Upper lobe of right lung (tissue), 1 donor: ENCODE results near the gene PRSS27. TPM values are rescaled to one million over a fixed set of nuclear protein-coding genes. Genes with fewer than 3 reads are reported as not detected.

Source experiments
- ATAC-seq: fragments of 200-7000 bp; cut with Tn5 transposase; one replicate; pipeline ENCODE4 v1.9.1; 2020; ENCODE audit warnings: mild to moderate bottlenecking, moderate library complexity
- DNase-seq: peaks from one replicate; pipeline ENCODE4 v3.0.0-alpha.2; 2020
- H3K27ac ChIP-seq: fragments of 200-600 bp; one replicate; pipeline ENCODE4 v1.8.0; 2022
- H3K27me3 ChIP-seq: fragments of 200-600 bp; one replicate; pipeline ENCODE4 v1.8.0; 2022; ENCODE audit warnings: mild to moderate bottlenecking
- H3K36me3 ChIP-seq: fragments of 200-600 bp; one replicate; pipeline ENCODE4 v1.8.0; 2022
- H3K4me1 ChIP-seq: fragments of 200-600 bp; one replicate; pipeline ENCODE4 v1.8.0; 2022
- H3K4me3 ChIP-seq: fragments of 200-600 bp; one replicate; pipeline ENCODE4 v1.8.0; 2022; ENCODE audit warnings: mild to moderate bottlenecking
- H3K9me3 ChIP-seq: fragments of 200-600 bp; one replicate; pipeline ENCODE4 v1.8.0; 2022
- CTCF ChIP-seq: fragments of 200-600 bp; IDR thresholded peaks from one replicate; pipeline ENCODE4 v1.8.0; 2022; ENCODE audit warnings: antibody characterized with exemption
- intact Hi-C: fragments of 100-400 bp; cut with DNase I; formaldehyde crosslinking; loops from one replicate; pipeline ENCODE4 v1.11.0; 2022
- total RNA-seq: library from RNA; stranded (reverse); fragmentation: NEBNext Ultra II Directional; extraction: Animal tissue kit (Norgen Biotek cat#: 25700); gene quantifications from one replicate; pipeline ENCODE4 v1.2.1, GENCODE V29; 2021
- donor health status: DM: no; HTN: yes; CAD: no; lungs with severe emphysema.

The PRSS27 gene
- total RNA-seq, 1 donor from 2014 or later: 0.81 TPM

- ATAC-seq (no peak), DNase-seq (no peak)
- intact Hi-C loops: no loop called here
- Histone ChIP-seq H3K27ac (no peak overlapping the region), H3K4me3 (no peak overlapping the region), H3K4me1 (no peaks in the 10 kb centered on the region), H3K36me3 (peaks cover 64% of the 10 kb centered on the region), H3K27me3 (no peaks in the 10 kb centered on the region), H3K9me3 (no peaks in the 10 kb centered on the region)
- TF ChIP-seq CTCF: no peak
Observed at GRCh38 chr16:2706085-2706484, 13.9 kb downstream of the PRSS27 start.

- DNase-seq (no peak), ATAC-seq (no peak)
- H3K4me1 ChIP-seq: no peaks in the 10 kb centered on the region
- H3K27ac ChIP-seq: no peak overlapping the region
- no peak for TF ChIP-seq CTCF
- H3K36me3 ChIP-seq: peaks cover 71% of the 10 kb centered on the region
- no peak overlapping the region for H3K4me3 ChIP-seq
- no peaks in the 10 kb centered on the region for H3K27me3 ChIP-seq
- no peaks in the 10 kb centered on the region for H3K9me3 ChIP-seq
- intact Hi-C loops: no loop called here
Observed at GRCh38 chr16:2705351-2705750, 14.7 kb downstream of the PRSS27 start.

DNA sequence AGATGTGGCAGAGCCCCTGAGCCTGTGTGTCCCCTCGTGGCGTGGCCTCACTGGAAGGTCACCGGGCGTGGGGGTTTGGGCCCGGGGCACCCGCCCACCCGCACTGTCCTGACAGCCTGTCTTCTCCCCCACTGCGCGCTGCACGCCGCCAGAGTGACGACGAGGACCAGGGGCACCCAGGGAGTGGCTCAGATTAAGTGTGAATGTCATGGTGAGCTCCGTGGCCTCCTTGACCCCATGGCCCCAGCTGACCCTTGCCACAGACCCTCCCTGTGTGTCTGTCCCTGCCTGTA lies 15.1 kb downstream of the PRSS27 start:
- H3K27ac ChIP-seq: no peak overlapping the region
- H3K4me1 ChIP-seq: no peaks in the 10 kb centered on the region
- H3K9me3 ChIP-seq: no peaks in the 10 kb centered on the region
- ATAC-seq: no peak
- H3K36me3 ChIP-seq: peaks cover 74% of the 10 kb centered on the region
- H3K4me3 ChIP-seq: no peak overlapping the region
- TF ChIP-seq CTCF: no peak
- intact Hi-C loops: no loop called here
- H3K27me3 ChIP-seq: no peaks in the 10 kb centered on the region
- DNase-seq: no peak

DNA sequence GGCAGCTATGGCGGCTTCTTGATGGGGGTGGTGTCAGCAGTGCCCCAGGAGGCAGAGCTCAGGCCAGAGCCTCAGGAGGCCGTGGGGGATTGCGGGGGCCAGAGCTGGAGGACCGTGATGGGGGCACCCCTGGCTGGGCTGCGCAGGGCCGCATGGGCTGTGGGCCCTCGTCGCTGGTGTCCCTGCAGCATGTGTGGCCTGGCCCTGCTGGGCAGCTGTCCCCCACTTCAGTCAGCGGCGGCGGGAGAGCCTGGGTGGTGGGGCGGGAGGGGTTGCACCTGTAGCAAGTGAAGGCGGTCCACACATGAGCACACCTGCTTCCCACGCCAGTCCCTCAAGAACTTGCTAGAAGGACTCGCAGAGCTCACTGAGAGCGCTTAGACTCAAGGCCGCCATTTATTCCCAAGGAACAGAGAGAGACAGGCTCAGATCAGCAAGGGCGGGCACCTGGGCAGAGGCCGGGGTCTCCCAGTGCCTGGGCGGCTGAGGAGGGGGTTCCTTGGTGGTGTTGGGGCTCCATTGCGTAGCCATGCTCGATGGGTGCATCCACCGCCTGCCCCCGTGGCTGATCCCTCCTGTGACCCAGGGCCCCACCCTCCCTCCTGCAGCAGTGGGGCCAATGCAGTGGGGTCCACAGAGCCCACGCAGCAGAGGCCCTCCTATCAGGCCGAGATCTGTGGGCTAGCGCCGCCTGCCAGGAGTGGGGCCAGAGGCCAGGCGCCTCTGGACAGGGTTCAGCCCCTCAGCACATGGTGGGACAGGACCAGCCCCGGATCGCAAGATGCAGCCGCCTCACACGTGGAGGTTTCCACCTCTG lies 15.7 kb downstream of the PRSS27 start:
- Histone ChIP-seq H3K36me3 (peaks cover 74% of the 10 kb centered on the region), H3K9me3 (no peaks in the 10 kb centered on the region), H3K4me3 (no peak overlapping the region), H3K27me3 (no peaks in the 10 kb centered on the region), H3K27ac (no peak overlapping the region), H3K4me1 (no peaks in the 10 kb centered on the region)
- intact Hi-C loops: no loop called here
- no peak for TF ChIP-seq CTCF
- DNase-seq (no peak), ATAC-seq (no peak)

GRCh38 chr16:2702871-2703745 lies 16.9 kb downstream of the PRSS27 start:
- no peaks in the 10 kb centered on the region for H3K9me3 ChIP-seq
- no peaks in the 10 kb centered on the region for H3K4me1 ChIP-seq
- intact Hi-C loops: no loop called here
- DNase-seq (no peak), ATAC-seq (no peak)
- TF ChIP-seq CTCF: no peak
- no peaks in the 10 kb centered on the region for H3K27me3 ChIP-seq
- no peak overlapping the region for H3K4me3 ChIP-seq
- H3K27ac ChIP-seq: no peak overlapping the region
- H3K36me3 ChIP-seq: peaks cover 74% of the 10 kb centered on the region
